GM23248 (cell line): Measurements from ENCODE around the gene NENF. TPM values are rescaled to one million over a fixed set of nuclear protein-coding genes. Genes with fewer than 3 reads are reported as not detected.

Source experiments
- DNase-seq: peaks from one replicate; pipeline ENCODE4 v3.0.0-alpha.2; 2015
- H2AFZ ChIP-seq: fragments of 200-600 bp; sonication (generic); 2 replicates; pipeline ENCODE4 v1.6.1; 2016; ENCODE audit warnings: antibody characterized with exemption
- H3F3A ChIP-seq: fragments of 200-600 bp; sonication (generic); 2 replicates; pipeline ENCODE4 v1.6.1; 2016; ENCODE audit warnings: mild to moderate bottlenecking, antibody characterized with exemption, mixed run types; ENCODE audit not compliant: insufficient read depth
- H3K27ac ChIP-seq: fragments of 200-600 bp; sonication (generic); 2 replicates; pipeline ENCODE4 v1.5.1; 2016; ENCODE audit warnings: mild to moderate bottlenecking
- H3K27me3 ChIP-seq: fragments of 200-600 bp; sonication (generic); replicated peaks from 2 replicates; pipeline ENCODE4 v1.6.1; 2016; ENCODE audit warnings: mild to moderate bottlenecking; ENCODE audit not compliant: insufficient read depth
- H3K36me3 ChIP-seq: fragments of 200-600 bp; sonication (generic); 2 replicates; pipeline ENCODE4 v1.6.1; 2016; ENCODE audit warnings: low read depth, mild to moderate bottlenecking
- H3K4me1 ChIP-seq: fragments of 200-600 bp; sonication (generic); 2 replicates; pipeline ENCODE4 v1.6.1; 2016; ENCODE audit warnings: mild to moderate bottlenecking; ENCODE audit not compliant: insufficient read depth
- H3K4me2 ChIP-seq: fragments of 200-600 bp; sonication (generic); one replicate; pipeline ENCODE4 v1.6.1; 2016; ENCODE audit warnings: mild to moderate bottlenecking; ENCODE audit not compliant: unreplicated experiment
- H3K4me3 ChIP-seq: fragments of 200-600 bp; sonication (generic); 2 replicates; pipeline ENCODE4 v1.5.1; 2016; ENCODE audit warnings: mild to moderate bottlenecking
- H3K79me2 ChIP-seq: fragments of 200-600 bp; sonication (generic); 2 replicates; pipeline ENCODE4 v1.6.1; 2016; ENCODE audit warnings: mild to moderate bottlenecking; ENCODE audit not compliant: insufficient read depth
- H3K9ac ChIP-seq: fragments of 200-600 bp; sonication (generic); 2 replicates; pipeline ENCODE4 v1.6.1; 2016; ENCODE audit warnings: mild to moderate bottlenecking
- H3K9me2 ChIP-seq: fragments of 200-600 bp; sonication (generic); 2 replicates; pipeline ENCODE4 v1.6.1; 2016; ENCODE audit warnings: mixed run types, mild to moderate bottlenecking, moderate library complexity; ENCODE audit not compliant: insufficient read depth
- H3K9me3 ChIP-seq: fragments of 200-600 bp; sonication (generic); one replicate; pipeline ENCODE4 v1.6.1; 2017; ENCODE audit warnings: low read depth
- H4K20me1 ChIP-seq: fragments of 200-600 bp; sonication (generic); 2 replicates; pipeline ENCODE4 v1.6.0; 2016; ENCODE audit not compliant: insufficient read depth
- EZH2 ChIP-seq: fragments of 200-600 bp; sonication (generic); IDR thresholded peaks from 2 replicates; pipeline ENCODE4 v1.6.1; 2018; ENCODE audit warnings: antibody characterized with exemption, mild to moderate bottlenecking; ENCODE audit not compliant: insufficient read depth, poor library complexity, severe bottlenecking
- EZH2phosphoT487 ChIP-seq: fragments of 200-600 bp; sonication (generic); IDR thresholded peaks from 2 replicates; pipeline ENCODE4 v1.6.1; 2018; ENCODE audit warnings: antibody characterized with exemption, moderate library complexity, mild to moderate bottlenecking, low read depth; ENCODE audit not compliant: insufficient read depth
- WGBS, 2 experiments: methylation state at CpG; one replicate each; pipeline ENCODE4 v1.1.6; 2015 to 2017; ENCODE audit warnings: low lambda C conversion rate in 2 of 2, low coverage in 1 of 2; ENCODE audit errors: missing lambda C conversion rate in 2 of 2; 5-methylcytosine and 5-hydroxymethylcytosine counted together
- in situ Hi-C: fragments of 300-500 bp; cut with MboI; formaldehyde crosslinking; loops from 2 replicates; pipeline ENCODE4 v1.15.0; 2020
- polyA plus RNA-seq: library from polyadenylated mRNA; unstranded; fragments of >200 nt; fragmentation: Nextera tagmentation; extraction: Ambion mirVana; gene quantifications from 2 replicates; pipeline ENCODE4 v1.2.1, GENCODE V29; 2016
- total RNA-seq: library from RNA; depleted of rRNA; stranded (reverse); fragments of >200 nt; shearing (Covaris generic); gene quantifications from 2 replicates; pipeline ENCODE4 v1.2.3, GENCODE V29; 2014

NENF gene
- total and polyA plus RNA-seq, 2 experiments from 2014 or later = 86.9 to 162 TPM

- Histone ChIP-seq H3K4me3 (no peak overlapping the region), H3K9ac (no peak overlapping the region), H3F3A (no peaks in the 10 kb centered on the region), H4K20me1 (no peaks in the 10 kb centered on the region), H3K36me3 (no peaks in the 10 kb centered on the region), H2AFZ (no peak overlapping the region), H3K9me2 (no peaks in the 10 kb centered on the region), H3K9me3 (no peaks in the 10 kb centered on the region), H3K4me1 (no peaks in the 10 kb centered on the region), H3K79me2 (no peaks in the 10 kb centered on the region), H3K27me3 (no peaks in the 10 kb centered on the region), H3K4me2 (no peak overlapping the region), H3K27ac (no peak overlapping the region)
- DNase-seq = peak; percentile 59
- TF ChIP-seq EZH2 (no peak), EZH2phosphoT487 (no peak)
- WGBS, 2 experiments = 44 to 54% methylated on average over 8 of the region's 8 CpGs
- in situ Hi-C loops = loop anchor here (10.0 to 25.0 kb wide), 3 partner anchors 393 to 773 kb away; no protein-coding TSS in a partner anchor
These were observed 25.1 kb downstream of the NENF start for GRCh38 chr1:212457740-212458338.

GRCh38 chr1:212458817-212459216, 26.1 kb downstream of the NENF start:
- WGBS, 2 experiments = 8% methylated on average over 1 of the region's 1 CpG

GRCh38 chr1:212459656-212460055, 26.9 kb downstream of the NENF start:
- no peak overlapping the region for H3K27ac ChIP-seq
- TF ChIP-seq EZH2 (no peak), EZH2phosphoT487 (no peak)
- H2AFZ ChIP-seq = no peak overlapping the region
- H3K9me2 ChIP-seq = no peaks in the 10 kb centered on the region
- no peaks in the 10 kb centered on the region for H3K4me1 ChIP-seq
- H3K4me2 ChIP-seq = no peak overlapping the region
- no peaks in the 10 kb centered on the region for H3K9me3 ChIP-seq
- no peak overlapping the region for H3K4me3 ChIP-seq
- in situ Hi-C loops = loop anchor here (10.0 to 25.0 kb wide), 3 partner anchors 395 to 775 kb away; no protein-coding TSS in a partner anchor
- WGBS, 2 experiments = 75 to 76% methylated on average over 5 of the region's 5 CpGs
- H3K36me3 ChIP-seq = no peaks in the 10 kb centered on the region
- no peaks in the 10 kb centered on the region for H3K79me2 ChIP-seq
- H3K9ac ChIP-seq = no peak overlapping the region
- no peaks in the 10 kb centered on the region for H3K27me3 ChIP-seq
- no peaks in the 10 kb centered on the region for H3F3A ChIP-seq
- H4K20me1 ChIP-seq = no peaks in the 10 kb centered on the region
- no peak for DNase-seq

More at GRCh38 chr1:212458817-212459216, 26.1 kb downstream of the NENF start:
- Histone ChIP-seq H3K9ac (no peak overlapping the region), H3K36me3 (no peaks in the 10 kb centered on the region), H2AFZ (no peak overlapping the region), H3K9me3 (no peaks in the 10 kb centered on the region), H3K4me3 (no peak overlapping the region), H3K79me2 (no peaks in the 10 kb centered on the region), H3F3A (no peaks in the 10 kb centered on the region), H3K9me2 (no peaks in the 10 kb centered on the region), H3K4me1 (no peaks in the 10 kb centered on the region), H4K20me1 (no peaks in the 10 kb centered on the region), H3K27ac (no peak overlapping the region), H3K27me3 (no peaks in the 10 kb centered on the region), H3K4me2 (no peak overlapping the region)
- TF ChIP-seq EZH2phosphoT487 (no peak), EZH2 (no peak)
- no peak for DNase-seq
- in situ Hi-C loops = loop anchor here (10.0 to 25.0 kb wide), 3 partner anchors 394 to 774 kb away; no protein-coding TSS in a partner anchor

DNA sequence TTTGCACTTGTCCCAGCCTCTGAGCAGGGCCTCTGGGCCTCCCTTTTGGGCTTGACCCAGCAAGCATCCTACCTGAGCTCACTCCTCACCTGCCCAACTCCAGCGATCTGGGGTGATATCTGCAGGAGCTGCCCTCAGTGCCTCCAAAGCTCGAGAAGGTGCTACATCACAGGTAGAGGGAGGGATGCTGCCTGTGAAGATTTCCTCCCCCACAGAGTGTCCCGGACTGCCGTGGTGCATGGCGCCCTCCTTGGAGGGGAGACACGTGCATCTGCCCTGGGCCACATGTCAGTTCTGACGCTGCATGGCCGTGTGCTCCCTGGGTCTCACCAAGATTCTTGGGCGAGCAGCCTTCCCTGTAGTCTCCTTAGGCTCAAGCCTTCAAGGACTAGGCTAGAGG, 27.7 kb downstream of the NENF start:
- H3K4me2 ChIP-seq = no peak overlapping the region
- no peak overlapping the region for H3K27ac ChIP-seq
- H3K9me2 ChIP-seq = no peaks in the 10 kb centered on the region
- no peak for DNase-seq
- H3K4me3 ChIP-seq = no peak overlapping the region
- no peaks in the 10 kb centered on the region for H3K79me2 ChIP-seq
- in situ Hi-C loops = loop anchor here (25.0 kb wide), 1 partner anchor 527 kb away; no protein-coding TSS in a partner anchor
- no peaks in the 10 kb centered on the region for H3F3A ChIP-seq
- no peaks in the 10 kb centered on the region for H4K20me1 ChIP-seq
- H3K27me3 ChIP-seq = no peaks in the 10 kb centered on the region
- no peak overlapping the region for H2AFZ ChIP-seq
- TF ChIP-seq EZH2 (no peak), EZH2phosphoT487 (no peak)
- WGBS, 2 experiments = 60 to 64% methylated on average over 6 to 9 of the region's 9 CpGs
- H3K36me3 ChIP-seq = no peaks in the 10 kb centered on the region
- H3K9ac ChIP-seq = no peak overlapping the region
- H3K4me1 ChIP-seq = no peaks in the 10 kb centered on the region
- H3K9me3 ChIP-seq = no peaks in the 10 kb centered on the region
